A549 treated with CORT108297 at 1 μM for 4 hours (cell line): ENCODE data around the gene EDDM13. TPM values are rescaled to one million over a fixed set of nuclear protein-coding genes. Genes with fewer than 3 reads are reported as not detected.

ENCODE experiments used
- total RNA-seq: library from RNA; stranded (reverse); fragments of 200-300 nt; extraction: Qiagen RNA extraction; gene quantifications from 5 replicates; pipeline ENCODE4 v1.2.3, GENCODE V29; 2022

EDDM13 gene
- total RNA-seq = not detected in 5 replicates

GRCh38 chr19:56272161-56272798, at the start of gene EDDM13:
Gene EDDM13, plus strand, starts transcription at chr19:56272748. Its CDS starts 87 bp downstream, at chr19:56272835.

GRCh38 chr19:56314381-56315076, 42.0 kb downstream of the EDDM13 start, which contains the start of gene ZSCAN5A:
Gene ZSCAN5A, minus strand, starts transcription at chr19:56314839. Its CDS starts 89,793 bp downstream, at chr19:56225046.

Other genes starting within 250 kb of the EDDM13 start
- gene ZNF787, start 151.5 kb upstream of the EDDM13 start, total RNA-seq = 25.4 to 52.9 TPM (median 48.0 TPM) in 5 replicates
- 17.3 to 31.6 TPM (median 30.1 TPM) in 5 replicates for gene ZNF444, start 131.5 kb upstream of the EDDM13 start, total RNA-seq
- not detected in 5 replicates for gene GALP, start 96.7 kb upstream of the EDDM13 start, total RNA-seq
- gene ZSCAN5B, start 75.0 kb upstream of the EDDM13 start, total RNA-seq = 0.05 TPM in 1 of 5 replicates, not detected in the others
- gene ZSCAN5C, start 70.5 kb upstream of the EDDM13 start, total RNA-seq = not detected in 5 replicates
- gene ZSCAN5A, start 42.1 kb downstream of the EDDM13 start, total RNA-seq = 6.0 to 9.0 TPM (median 8.0 TPM) in 5 replicates
- gene ZNF582, start 120.8 kb downstream of the EDDM13 start, total RNA-seq = 0.78 to 1.4 TPM (median 0.84 TPM) in 5 replicates
- gene ZNF583, start 131.6 kb downstream of the EDDM13 start, total RNA-seq = 1.4 to 2.3 TPM (median 1.9 TPM) in 5 replicates
- gene ZNF667, start 204.6 kb downstream of the EDDM13 start, total RNA-seq = not detected in 5 replicates
- 0.02 to 0.06 TPM (median 0.04 TPM) in 3 of 5 replicates, not detected in the others for gene ZNF471, start 235.1 kb downstream of the EDDM13 start, total RNA-seq